Small intestine (tissue), 7 donors: ENCODE results near the gene DNAI4. TPM values are rescaled to one million over a fixed set of nuclear protein-coding genes. Genes with fewer than 3 reads are reported as not detected.

Source experiments
- DNase-seq, 2 donors: peaks; one replicate each; pipeline versions ENCODE4 v3.0.0 to v3.0.0-alpha.2; 2013
- FAIRE-seq: peaks from 2 replicates; lab custom pipeline; 2012; peaks lifted over from hg19 to GRCh38; lab: Jason Lieb, UNC
- H3K27ac ChIP-seq, 3 donors: one replicate each; pipeline ENCODE4 v1.5.1; 2013; ENCODE audit warnings: low read length in 2 of 3, mild to moderate bottlenecking in 2 of 3, control low read depth in 1 of 3, inconsistent platforms in 1 of 3, low read depth in 1 of 3, moderate library complexity in 1 of 3
- H3K27me3 ChIP-seq, 3 donors: one replicate each; pipeline ENCODE4 v1.6.1; 2013; ENCODE audit warnings: low read length in 3 of 3, inconsistent platforms in 1 of 3; ENCODE audit not compliant: control insufficient read depth in 3 of 3, insufficient read depth in 3 of 3
- H3K36me3 ChIP-seq, 3 donors: one replicate each; pipeline ENCODE4 v1.6.1; 2013; ENCODE audit warnings: low read length in 3 of 3, inconsistent platforms in 1 of 3, low read depth in 1 of 3, mild to moderate bottlenecking in 1 of 3, moderate library complexity in 1 of 3; ENCODE audit not compliant: control insufficient read depth in 3 of 3, insufficient read depth in 2 of 3
- H3K4me1 ChIP-seq, 3 donors: one replicate each; pipeline ENCODE4 v1.6.1; 2013; ENCODE audit warnings: low read length in 2 of 3, inconsistent platforms in 1 of 3, low read depth in 1 of 3, mild to moderate bottlenecking in 1 of 3, moderate library complexity in 1 of 3; ENCODE audit not compliant: control insufficient read depth in 3 of 3, insufficient read depth in 2 of 3
- H3K4me3 ChIP-seq, 3 donors: one replicate each; pipeline ENCODE4 v1.5.1; 2013; ENCODE audit warnings: low read length in 3 of 3, control low read depth in 1 of 3, inconsistent platforms in 1 of 3, low read depth in 1 of 3, mild to moderate bottlenecking in 1 of 3, moderate library complexity in 1 of 3
- H3K9me3 ChIP-seq, 2 donors: one replicate each; pipeline ENCODE4 v1.6.1; 2013; ENCODE audit warnings: low read depth in 1 of 2, low read length in 1 of 2; ENCODE audit not compliant: control insufficient read depth in 2 of 2, insufficient read depth in 1 of 2
- WGBS, 3 donors: extraction: QIAGEN DNeasy Blood & Tissue Kit; methylation state at CpG; one replicate each; pipeline ENCODE4 v1.1.7; 2013; 5-methylcytosine and 5-hydroxymethylcytosine counted together
- polyA plus RNA-seq, 4 donors: library from polyadenylated mRNA; stranded (reverse) in 3 of 4; unstranded in 1 of 4; fragments of 200-250 nt in 3 of 4; fragments of 120-200 nt in 1 of 4; gene quantifications; one replicate each; pipeline versions ENCODE4 v1.2.1 to v1.2.3, GENCODE V29; 2013
- donor health status: healthy with polysubstance abuse.
- donor health status: control.
- donor health status: control.
- donor health status: Bipolar disorder and iron deficiency.
- donor health status: healthy.

Gene DNAI4
- polyA plus RNA-seq, 4 donors, result 0.54 to 3.4 (median 0.96) TPM

- FAIRE-seq, result no peak
- H3K4me1 ChIP-seq, result peaks cover 0 to 12% (median 3%) of the 10 kb centered on the region in 3 donors
- peak overlapping the region; percentile 40 to 93 (median 79) for H3K4me3 ChIP-seq
- H3K36me3 ChIP-seq, result no peaks in the 10 kb centered on the region
- H3K9me3 ChIP-seq, result no peaks in the 10 kb centered on the region
- 3 to 14% (median 3%) methylated on average over 4 of the region's 4 CpGs for WGBS, 3 donors
- H3K27ac ChIP-seq, result peak overlapping the region; percentile 20 to 97 (median 58)
- DNase-seq, result peak; percentile 36 to 39
- no peaks in the 10 kb centered on the region for H3K27me3 ChIP-seq
Measured at GRCh38 chr1:66931590-66931989, 6.9 kb upstream of the DNAI4 start.

GRCh38 chr1:66930823-66931174, 6.1 kb upstream of the DNAI4 start:
- Histone ChIP-seq H3K4me1 (peaks cover 0 to 12% (median 3%) of the 10 kb centered on the region in 3 donors), H3K27me3 (no peaks in the 10 kb centered on the region), H3K27ac (peak overlapping the region; percentile 97 to 98 (median 98)), H3K9me3 (no peaks in the 10 kb centered on the region), H3K36me3 (no peaks in the 10 kb centered on the region), H3K4me3 (peak overlapping the region; percentile 79 to 99 (median 93))
- 0 to 1% (median 1%) methylated on average over 6 of the region's 6 CpGs for WGBS, 3 donors
- DNase-seq (no peak), FAIRE-seq (no peak)

- H3K9me3 ChIP-seq, result no peaks in the 10 kb centered on the region
- H3K36me3 ChIP-seq, result no peaks in the 10 kb centered on the region
- 0 to 1% (median 1%) methylated on average over 71 to 83 of the region's 83 CpGs for WGBS, 3 donors
- FAIRE-seq, result no peak
- peak overlapping the region; percentile 97 to 98 (median 98) for H3K27ac ChIP-seq
- no peaks in the 10 kb centered on the region for H3K27me3 ChIP-seq
- peak; percentile 94 to 97 for DNase-seq
- H3K4me3 ChIP-seq, result peak overlapping the region; percentile 79 to 99 (median 93)
- H3K4me1 ChIP-seq, result peaks cover 0 to 12% (median 3%) of the 10 kb centered on the region in 3 donors
Measured at GRCh38 chr1:66929999-66930822, 5.6 kb upstream of the DNAI4 start.

GRCh38 chr1:66929691-66929998, 5.0 kb upstream of the DNAI4 start:
- no peaks in the 10 kb centered on the region for H3K27me3 ChIP-seq
- peak overlapping the region in 2 of 3 donors; percentile 61 to 79 for H3K4me3 ChIP-seq
- H3K36me3 ChIP-seq, result no peaks in the 10 kb centered on the region
- WGBS, 3 donors, result 10 to 13% (median 13%) methylated on average over 9 of the region's 9 CpGs
- H3K27ac ChIP-seq, result peak overlapping the region; percentile 77 to 98 (median 98)
- FAIRE-seq (no peak), DNase-seq (no peak)
- no peaks in the 10 kb centered on the region for H3K9me3 ChIP-seq
- H3K4me1 ChIP-seq, result peaks cover 0 to 12% (median 3%) of the 10 kb centered on the region in 3 donors

- Histone ChIP-seq H3K27me3 (no peaks in the 10 kb centered on the region), H3K4me3 (peak overlapping the region in 2 of 3 donors; percentile 61 to 79), H3K27ac (peak overlapping the region; percentile 77 to 98 (median 98)), H3K36me3 (no peaks in the 10 kb centered on the region), H3K9me3 (no peaks in the 10 kb centered on the region), H3K4me1 (peaks cover 0 to 12% (median 3%) of the 10 kb centered on the region in 3 donors)
- DNase-seq (no peak), FAIRE-seq (no peak)
- 44 to 55% (median 48%) methylated on average over 3 of the region's 3 CpGs for WGBS, 3 donors
Measured at GRCh38 chr1:66929146-66929688, 4.6 kb upstream of the DNAI4 start.

GRCh38 chr1:66927528-66927927, 2.9 kb upstream of the DNAI4 start:
- H3K4me1 ChIP-seq, result peaks cover 0 to 7% (median 7%) of the 10 kb centered on the region in 3 donors
- H3K27me3 ChIP-seq, result no peaks in the 10 kb centered on the region
- FAIRE-seq (no peak), DNase-seq (no peak)
- no peak overlapping the region for H3K4me3 ChIP-seq
- H3K9me3 ChIP-seq, result no peaks in the 10 kb centered on the region
- H3K27ac ChIP-seq, result no peak overlapping the region
- H3K36me3 ChIP-seq, result no peaks in the 10 kb centered on the region

- WGBS, 3 donors, result 36 to 41% (median 37%) methylated on average over 9 of the region's 9 CpGs
- H3K36me3 ChIP-seq, result no peaks in the 10 kb centered on the region
- H3K9me3 ChIP-seq, result no peaks in the 10 kb centered on the region
- no peak for DNase-seq
- peak overlapping the region; percentile 71 to 99 (median 86) for H3K27ac ChIP-seq
- H3K4me1 ChIP-seq, result peaks cover 2 to 12% (median 7%) of the 10 kb centered on the region in 3 donors
- no peak for FAIRE-seq
- H3K27me3 ChIP-seq, result no peaks in the 10 kb centered on the region
- peak overlapping the region in 2 of 3 donors; percentile 77 to 89 for H3K4me3 ChIP-seq
Measured at GRCh38 chr1:66925944-66926343, 1.3 kb upstream of the DNAI4 start.

- DNase-seq (no peak), FAIRE-seq (no peak)
- Histone ChIP-seq H3K36me3 (no peaks in the 10 kb centered on the region), H3K27me3 (no peaks in the 10 kb centered on the region), H3K4me3 (peak overlapping the region; percentile 10 to 89 (median 77)), H3K9me3 (no peaks in the 10 kb centered on the region), H3K4me1 (peaks cover 2 to 12% (median 7%) of the 10 kb centered on the region in 3 donors), H3K27ac (peak overlapping the region; percentile 71 to 99 (median 86))
- 5 to 8% (median 5%) methylated on average over 11 of the region's 11 CpGs for WGBS, 3 donors
Measured at GRCh38 chr1:66925558-66925910, 878 bp upstream of the DNAI4 start.
